WTC11 (cell line): ENCODE results near the gene TRAF2. TPM values are rescaled to one million over a fixed set of nuclear protein-coding genes. Genes with fewer than 3 reads are reported as not detected.

Source experiments
- ATAC-seq: fragments of 200-7000 bp; cut with Tn5 transposase; 2 replicates; pipeline ENCODE4 v1.10.0; 2021; ENCODE audit warnings: mild to moderate bottlenecking, moderate library complexity
- CTCF ChIA-PET: fragments of 300-600 bp; sonication (Branson Sonifier 250); formaldehyde crosslinking; loops from one replicate; lab custom pipeline; 2021; ENCODE audit warnings: antibody characterized with exemption; lab: Charles Lee
- POLR2A ChIA-PET: fragments of 350-600 bp; sonication (Branson Sonifier 250); formaldehyde crosslinking; loops from one replicate; lab custom pipeline; 2021; ENCODE audit warnings: antibody characterized with exemption; lab: Charles Lee
- DNase-seq: peaks from one replicate; pipeline ENCODE4 v3.0.0; 2021; ENCODE audit warnings: low spot score
- H3K27ac Mint-ChIP-seq: 2 replicates; pipeline ENCODE4 v1.8.0; 2021; ENCODE audit warnings: mixed read lengths
- H3K27me3 Mint-ChIP-seq: 2 replicates; pipeline ENCODE4 v1.8.0; 2021; ENCODE audit warnings: low read depth, mild to moderate bottlenecking, moderate library complexity, mixed read lengths
- H3K36me3 Mint-ChIP-seq: 2 replicates; pipeline ENCODE4 v1.8.0; 2021; ENCODE audit warnings: mixed read lengths
- H3K4me1 Mint-ChIP-seq: 2 replicates; pipeline ENCODE4 v1.8.0; 2022; ENCODE audit warnings: mixed read lengths
- H3K4me3 Mint-ChIP-seq: 2 replicates; pipeline ENCODE4 v1.8.0; 2021; ENCODE audit warnings: mild to moderate bottlenecking, moderate library complexity, mixed read lengths
- H3K9me3 Mint-ChIP-seq: 2 replicates; pipeline ENCODE4 v1.8.0; 2021; ENCODE audit warnings: mixed read lengths
- CBFB ChIP-seq: sonication (generic); formaldehyde crosslinking; IDR thresholded peaks from 2 replicates; pipeline ENCODE4 v1.8.1; 2022; ENCODE audit warnings: mild to moderate bottlenecking, low read depth, missing genetic modification reagents
- CREB1 ChIP-seq: sonication (generic); formaldehyde crosslinking; IDR thresholded peaks from 2 replicates; pipeline ENCODE4 v1.8.0; 2023; ENCODE audit warnings: mild to moderate bottlenecking, missing genetic modification reagents
- ETV6 ChIP-seq: sonication (generic); formaldehyde crosslinking; IDR thresholded peaks from 2 replicates; pipeline ENCODE4 v1.8.1; 2022; ENCODE audit warnings: mild to moderate bottlenecking, missing genetic modification reagents
- FOXJ3 ChIP-seq: sonication (generic); formaldehyde crosslinking; IDR thresholded peaks from 2 replicates; pipeline ENCODE4 v1.9.0; 2021; ENCODE audit warnings: missing genetic modification reagents, mild to moderate bottlenecking, borderline replicate concordance
- FOXP1 ChIP-seq: sonication (generic); formaldehyde crosslinking; IDR thresholded peaks from 2 replicates; pipeline ENCODE4 v1.8.0; 2022; ENCODE audit warnings: missing genetic modification reagents, mild to moderate bottlenecking, moderate library complexity, borderline replicate concordance
- GABPB1 ChIP-seq: sonication (generic); formaldehyde crosslinking; IDR thresholded peaks from 2 replicates; pipeline ENCODE4 v1.8.1; 2023; ENCODE audit warnings: mild to moderate bottlenecking, missing genetic modification reagents
- GRHL2 ChIP-seq: fragments of 250-450 bp; sonication (Bioruptor Pico); IDR thresholded peaks from 2 replicates; pipeline ENCODE4 v1.8.0; 2022; ENCODE audit warnings: mild to moderate bottlenecking, moderate library complexity; ENCODE audit not compliant: insufficient replicate concordance, severe bottlenecking
- GTF2I ChIP-seq: fragments of 250-450 bp; sonication (Bioruptor Pico); conservative IDR thresholded peaks from 2 replicates; pipeline ENCODE4 v1.4.0; 2021; ENCODE audit warnings: mild to moderate bottlenecking
- JUN ChIP-seq: sonication (generic); formaldehyde crosslinking; IDR thresholded peaks from 2 replicates; pipeline ENCODE4 v1.8.0; 2023; ENCODE audit warnings: mild to moderate bottlenecking, missing genetic modification reagents
- MAX ChIP-seq: sonication (generic); formaldehyde crosslinking; IDR thresholded peaks from 2 replicates; pipeline ENCODE4 v1.8.0; 2022; ENCODE audit warnings: mild to moderate bottlenecking, missing genetic modification reagents
- SMAD3 ChIP-seq: sonication (generic); formaldehyde crosslinking; IDR thresholded peaks from 2 replicates; pipeline ENCODE4 v1.8.0; 2022; ENCODE audit warnings: missing genetic modification reagents, mild to moderate bottlenecking, borderline replicate concordance
- SP1 ChIP-seq: sonication (generic); formaldehyde crosslinking; conservative IDR thresholded peaks from 2 replicates; pipeline ENCODE4 v1.8.1; 2022; ENCODE audit warnings: missing genetic modification reagents
- ZBTB21 ChIP-seq: sonication (generic); formaldehyde crosslinking; IDR thresholded peaks from 2 replicates; pipeline ENCODE4 v1.8.1; 2023; ENCODE audit warnings: mild to moderate bottlenecking, missing genetic modification reagents, borderline replicate concordance
- ZNF138 ChIP-seq: sonication (generic); formaldehyde crosslinking; conservative IDR thresholded peaks from 2 replicates; pipeline ENCODE4 v1.8.1; 2022; ENCODE audit warnings: mild to moderate bottlenecking, moderate library complexity, missing genetic modification reagents
- ZNF396 ChIP-seq: fragments of 250-450 bp; sonication (Bioruptor Pico); IDR thresholded peaks from 2 replicates; pipeline ENCODE4 v1.8.0; 2021; ENCODE audit warnings: mild to moderate bottlenecking, moderate library complexity, borderline replicate concordance
- total RNA-seq: library from RNA; stranded (reverse); gene quantifications from 3 replicates; pipeline ENCODE4 v1.2.3, GENCODE V29; 2021
- TF ChIP-seq, protein P1 (sequence below): fragments of 250-450 bp; sonication (Bioruptor Pico); IDR thresholded peaks from 2 replicates; pipeline ENCODE4 v1.8.0; 2021; ENCODE audit warnings: mild to moderate bottlenecking
- TF ChIP-seq, protein P2 (sequence below): sonication (generic); formaldehyde crosslinking; IDR thresholded peaks from 2 replicates; pipeline ENCODE4 v1.8.1; 2022; ENCODE audit warnings: low read depth, missing genetic modification reagents, borderline replicate concordance
- TF ChIP-seq, protein P3 (sequence below): sonication (generic); formaldehyde crosslinking; IDR thresholded peaks from 2 replicates; pipeline ENCODE4 v1.8.1; 2023; ENCODE audit warnings: mild to moderate bottlenecking, missing genetic modification reagents
- TF ChIP-seq, protein P4 (sequence below): sonication (generic); formaldehyde crosslinking; IDR thresholded peaks from 2 replicates; pipeline ENCODE4 v1.8.1; 2022; ENCODE audit warnings: missing genetic modification reagents, borderline replicate concordance

The TRAF2 gene
- total RNA-seq, 1 experiment from 2014 or later: 55.0 TPM

DNA sequence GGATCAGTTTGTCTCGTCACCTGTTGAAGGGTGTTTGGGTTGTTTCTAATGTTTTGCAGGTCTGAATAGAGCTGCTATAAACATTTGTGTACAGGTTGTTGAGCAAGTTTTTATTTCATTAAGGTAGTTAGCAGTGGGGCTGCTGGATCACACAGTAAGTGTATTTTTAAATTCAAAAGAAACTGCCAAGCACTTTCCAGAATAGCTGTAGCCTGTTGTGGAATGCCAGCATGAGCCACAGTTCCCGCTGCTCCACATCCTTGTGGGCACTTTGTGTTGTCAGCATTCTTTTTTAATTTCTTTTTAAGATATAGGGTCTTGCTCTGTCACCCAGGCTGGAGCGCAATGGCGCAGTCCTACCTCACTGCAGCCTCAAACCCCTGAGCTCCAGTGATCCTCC, 43.7 kb downstream of the TRAF2 start (continued):
- TF ChIP-seq, protein P1, sequence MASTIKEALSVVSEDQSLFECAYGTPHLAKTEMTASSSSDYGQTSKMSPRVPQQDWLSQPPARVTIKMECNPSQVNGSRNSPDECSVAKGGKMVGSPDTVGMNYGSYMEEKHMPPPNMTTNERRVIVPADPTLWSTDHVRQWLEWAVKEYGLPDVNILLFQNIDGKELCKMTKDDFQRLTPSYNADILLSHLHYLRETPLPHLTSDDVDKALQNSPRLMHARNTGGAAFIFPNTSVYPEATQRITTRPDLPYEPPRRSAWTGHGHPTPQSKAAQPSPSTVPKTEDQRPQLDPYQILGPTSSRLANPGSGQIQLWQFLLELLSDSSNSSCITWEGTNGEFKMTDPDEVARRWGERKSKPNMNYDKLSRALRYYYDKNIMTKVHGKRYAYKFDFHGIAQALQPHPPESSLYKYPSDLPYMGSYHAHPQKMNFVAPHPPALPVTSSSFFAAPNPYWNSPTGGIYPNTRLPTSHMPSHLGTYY: no peak
- no peak for TF ChIP-seq JUN
- TF ChIP-seq CREB1 (CRISPR knock-in tag): no peak
- TF ChIP-seq ZNF138: no peak
- no peak for TF ChIP-seq ZBTB21 (CRISPR knock-in tag)
- TF ChIP-seq, protein P2, sequence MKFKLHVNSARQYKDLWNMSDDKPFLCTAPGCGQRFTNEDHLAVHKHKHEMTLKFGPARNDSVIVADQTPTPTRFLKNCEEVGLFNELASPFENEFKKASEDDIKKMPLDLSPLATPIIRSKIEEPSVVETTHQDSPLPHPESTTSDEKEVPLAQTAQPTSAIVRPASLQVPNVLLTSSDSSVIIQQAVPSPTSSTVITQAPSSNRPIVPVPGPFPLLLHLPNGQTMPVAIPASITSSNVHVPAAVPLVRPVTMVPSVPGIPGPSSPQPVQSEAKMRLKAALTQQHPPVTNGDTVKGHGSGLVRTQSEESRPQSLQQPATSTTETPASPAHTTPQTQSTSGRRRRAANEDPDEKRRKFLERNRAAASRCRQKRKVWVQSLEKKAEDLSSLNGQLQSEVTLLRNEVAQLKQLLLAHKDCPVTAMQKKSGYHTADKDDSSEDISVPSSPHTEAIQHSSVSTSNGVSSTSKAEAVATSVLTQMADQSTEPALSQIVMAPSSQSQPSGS: no peak
- no peak for TF ChIP-seq GABPB1 (CRISPR knock-in tag)

- Mint-ChIP-seq H3K36me3 (peaks cover 51% of the 10 kb centered on the region), H3K4me3 (no peak overlapping the region), H3K9me3 (peaks cover 3% of the 10 kb centered on the region; the same call in 1 of the 2 replicates), H3K4me1 (peaks cover 6% of the 10 kb centered on the region), H3K27ac (no peak overlapping the region), H3K27me3 (no peaks in the 10 kb centered on the region)
- POLR2A ChIA-PET: no interaction called here
- ATAC-seq: no peak
- TF ChIP-seq FOXP1 (no peak), SMAD3 (CRISPR knock-in tag) (no peak), GRHL2 (CRISPR knock-in tag) (no peak), MAX (no peak), SP1 (no peak), ZNF138 (no peak), CBFB (CRISPR knock-in tag) (no peak), ZNF396 (CRISPR knock-in tag) (no peak), FOXJ3 (CRISPR knock-in tag) (no peak), ETV6 (CRISPR knock-in tag) (no peak), CREB1 (CRISPR knock-in tag) (no peak), GTF2I (no peak)
- TF ChIP-seq, protein P2: no peak
- TF ChIP-seq, protein P3, sequence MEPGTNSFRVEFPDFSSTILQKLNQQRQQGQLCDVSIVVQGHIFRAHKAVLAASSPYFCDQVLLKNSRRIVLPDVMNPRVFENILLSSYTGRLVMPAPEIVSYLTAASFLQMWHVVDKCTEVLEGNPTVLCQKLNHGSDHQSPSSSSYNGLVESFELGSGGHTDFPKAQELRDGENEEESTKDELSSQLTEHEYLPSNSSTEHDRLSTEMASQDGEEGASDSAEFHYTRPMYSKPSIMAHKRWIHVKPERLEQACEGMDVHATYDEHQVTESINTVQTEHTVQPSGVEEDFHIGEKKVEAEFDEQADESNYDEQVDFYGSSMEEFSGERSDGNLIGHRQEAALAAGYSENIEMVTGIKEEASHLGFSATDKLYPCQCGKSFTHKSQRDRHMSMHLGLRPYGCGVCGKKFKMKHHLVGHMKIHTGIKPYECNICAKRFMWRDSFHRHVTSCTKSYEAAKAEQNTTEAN: no peak
- TF ChIP-seq, protein P4, sequence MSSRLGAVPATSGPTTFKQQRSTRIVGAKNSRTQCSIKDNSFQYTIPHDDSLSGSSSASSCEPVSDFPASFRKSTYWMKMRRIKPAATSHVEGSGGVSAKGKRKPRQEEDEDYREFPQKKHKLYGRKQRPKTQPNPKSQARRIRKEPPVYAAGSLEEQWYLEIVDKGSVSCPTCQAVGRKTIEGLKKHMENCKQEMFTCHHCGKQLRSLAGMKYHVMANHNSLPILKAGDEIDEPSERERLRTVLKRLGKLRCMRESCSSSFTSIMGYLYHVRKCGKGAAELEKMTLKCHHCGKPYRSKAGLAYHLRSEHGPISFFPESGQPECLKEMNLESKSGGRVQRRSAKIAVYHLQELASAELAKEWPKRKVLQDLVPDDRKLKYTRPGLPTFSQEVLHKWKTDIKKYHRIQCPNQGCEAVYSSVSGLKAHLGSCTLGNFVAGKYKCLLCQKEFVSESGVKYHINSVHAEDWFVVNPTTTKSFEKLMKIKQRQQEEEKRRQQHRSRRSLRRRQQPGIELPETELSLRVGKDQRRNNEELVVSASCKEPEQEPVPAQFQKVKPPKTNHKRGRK (CRISPR knock-in tag): no peak
- TF ChIP-seq, all 79 proteins: peak for 0
- CTCF ChIA-PET: interaction anchor here (0.8 kb wide), 1 partner anchor 98 kb away, joined by 3 read pairs; no protein-coding TSS in a partner anchor
- DNase-seq: no peak
Observed at GRCh38 chr9:136931611-136932130, 45.4 kb downstream of the TRAF2 start.
